GM18505 (cell line): ENCODE data around the gene PLEKHA1.

ENCODE experiments used
- ATAC-seq: cut with Tn5 transposase; IDR thresholded peaks from one replicate; pipeline ENCODE4 v1.9.1; 2021; ENCODE audit not compliant: unreplicated experiment
- POLR2A ChIP-seq: IDR thresholded peaks from 4 replicates; pipeline ENCODE4 v1.6.1; 2011; ENCODE audit warnings: borderline replicate concordance; ENCODE audit not compliant: insufficient read depth, insufficient read length; ENCODE audit errors: extremely low read depth

PLEKHA1 gene

GRCh38 chr10:122338609-122339441 is 35.7 kb upstream of the PLEKHA1 start:
- no peak for TF ChIP-seq POLR2A
- no peak for ATAC-seq

DNA sequence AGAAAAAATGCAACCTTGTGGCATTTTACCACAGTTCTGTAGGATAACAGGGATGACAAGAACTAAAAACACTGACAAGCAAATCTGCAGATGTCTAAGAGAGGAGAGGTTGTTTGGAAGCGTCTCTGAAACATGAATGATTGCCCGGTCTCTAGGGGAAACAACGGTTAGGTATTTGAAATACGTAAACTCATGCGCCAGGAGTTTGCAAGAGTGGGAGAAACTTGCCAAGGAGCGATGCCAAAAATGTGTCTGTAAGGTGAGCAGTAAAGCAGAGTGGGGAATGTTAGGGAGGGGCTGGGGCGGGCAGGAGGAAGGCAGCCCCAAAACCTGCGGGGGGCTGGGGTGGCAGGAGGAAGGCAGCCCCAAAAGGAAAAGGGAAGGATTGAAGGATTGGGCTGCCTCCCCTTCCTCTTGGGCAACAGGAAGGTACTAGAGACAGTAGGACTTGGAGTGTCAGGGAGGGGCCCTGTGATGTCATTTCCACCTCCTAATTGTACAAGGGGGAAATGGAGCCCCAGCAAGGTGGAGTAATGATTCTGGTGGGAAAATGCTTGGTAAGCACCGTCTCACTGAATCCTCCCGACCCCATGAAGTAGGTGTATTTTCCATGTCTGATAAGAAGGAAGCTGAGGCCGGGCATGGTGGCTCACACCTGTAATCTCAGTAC is 33.2 kb upstream of the PLEKHA1 start:
- no peak for ATAC-seq
- TF ChIP-seq POLR2A: no peak

DNA sequence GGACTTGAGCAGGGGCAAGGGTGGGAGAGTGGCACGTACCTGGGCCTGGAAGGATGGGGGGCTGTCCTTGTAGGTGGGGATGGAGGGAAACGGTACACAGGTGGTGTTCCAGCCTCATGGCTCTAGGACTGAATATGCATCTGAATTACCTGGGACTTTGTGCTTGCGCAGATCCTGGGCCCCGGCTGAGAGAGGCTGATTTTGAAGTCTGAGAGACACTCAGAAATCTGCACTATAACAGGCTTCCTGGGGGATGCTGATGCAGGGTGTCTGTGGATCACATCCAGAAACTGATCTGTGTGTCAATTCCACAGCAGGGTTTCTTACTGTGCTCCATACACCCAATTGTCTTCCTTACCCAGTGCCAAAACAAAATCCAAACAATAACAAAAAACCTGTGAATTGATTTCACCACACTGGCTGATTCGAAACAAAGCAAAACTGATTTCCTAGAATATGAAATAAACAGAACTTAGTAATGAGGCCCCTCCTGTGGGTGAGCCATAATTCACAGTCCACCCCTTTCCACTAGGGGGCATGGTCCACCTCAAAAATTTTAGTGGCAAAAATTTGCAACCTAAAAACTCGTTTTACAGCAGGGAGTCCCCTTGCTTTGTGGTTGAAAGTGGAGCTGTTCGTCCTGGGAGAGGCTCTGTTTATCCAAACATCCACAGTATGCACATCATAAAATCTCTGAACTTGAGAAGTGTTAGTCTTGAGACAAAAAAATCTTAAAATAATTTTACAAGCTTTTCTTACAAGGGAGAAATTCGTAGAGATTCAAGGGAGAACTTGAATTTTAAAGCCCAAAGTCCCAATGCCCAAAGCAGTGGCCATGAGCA is 32.0 kb upstream of the PLEKHA1 start:
- no peak for TF ChIP-seq POLR2A
- no peak for ATAC-seq

- no peak for TF ChIP-seq POLR2A
- ATAC-seq: no peak
Observed at GRCh38 chr10:122343135-122343800, 31.2 kb upstream of the PLEKHA1 start.

GRCh38 chr10:122343936-122344335 is 30.6 kb upstream of the PLEKHA1 start:
- no peak for TF ChIP-seq POLR2A
- ATAC-seq: no peak

DNA sequence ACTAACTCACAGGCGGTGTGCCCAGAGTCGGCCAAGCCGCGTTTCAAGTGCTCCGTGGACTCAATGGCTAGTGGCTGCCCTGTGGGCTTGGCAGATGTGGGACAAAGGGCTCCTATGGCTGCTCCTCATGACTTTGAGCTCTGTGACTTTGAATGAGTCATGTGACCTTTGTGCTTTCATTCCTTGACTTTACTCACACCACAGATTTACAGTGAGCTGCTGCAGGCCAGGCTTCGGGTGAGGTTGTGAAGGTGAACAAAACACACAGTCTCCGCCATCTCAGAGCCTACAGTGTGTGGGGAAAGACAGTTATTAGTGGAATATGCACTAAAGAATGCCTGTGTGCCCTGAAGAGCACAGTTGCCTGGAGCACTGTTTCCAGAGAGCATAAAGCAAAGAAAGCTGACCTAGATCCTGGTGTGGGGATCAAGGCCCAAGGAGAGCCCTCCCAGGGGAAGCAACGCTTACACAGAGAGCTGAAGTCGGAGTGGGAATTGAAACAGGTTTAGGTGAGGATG is 29.7 kb upstream of the PLEKHA1 start:
- no peak for TF ChIP-seq POLR2A
- ATAC-seq: no peak

DNA sequence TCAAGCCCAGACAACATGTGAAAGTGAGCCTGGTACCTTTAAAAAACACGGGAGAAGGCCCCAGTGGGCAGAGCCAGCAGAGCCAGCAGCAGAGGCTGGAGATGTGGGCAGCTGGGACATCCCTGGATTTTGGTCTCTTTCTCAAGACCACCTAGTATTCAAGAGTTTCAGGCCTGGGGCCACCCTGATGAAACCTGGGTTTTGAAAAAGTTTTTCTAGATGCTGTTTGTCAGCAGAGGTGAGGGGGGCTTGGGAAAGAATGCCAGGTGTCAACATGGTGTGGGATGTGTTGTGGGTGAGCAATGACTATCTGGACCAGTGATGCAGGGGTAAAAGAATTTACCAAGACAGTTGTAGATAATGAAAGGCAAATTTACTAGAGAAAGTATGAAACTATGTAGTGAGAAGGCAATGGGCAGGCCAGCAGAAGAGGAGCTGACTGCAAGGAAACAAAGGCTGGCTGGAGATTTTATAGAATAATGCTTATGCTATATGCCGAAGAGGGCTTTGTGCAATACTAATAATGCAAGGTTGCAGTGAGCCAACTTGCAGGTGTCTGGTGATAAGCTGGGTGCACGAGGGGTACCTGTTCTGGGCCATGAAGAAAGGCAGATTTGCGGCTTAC is 28.1 kb upstream of the PLEKHA1 start:
- TF ChIP-seq POLR2A: no peak
- ATAC-seq: no peak

DNA sequence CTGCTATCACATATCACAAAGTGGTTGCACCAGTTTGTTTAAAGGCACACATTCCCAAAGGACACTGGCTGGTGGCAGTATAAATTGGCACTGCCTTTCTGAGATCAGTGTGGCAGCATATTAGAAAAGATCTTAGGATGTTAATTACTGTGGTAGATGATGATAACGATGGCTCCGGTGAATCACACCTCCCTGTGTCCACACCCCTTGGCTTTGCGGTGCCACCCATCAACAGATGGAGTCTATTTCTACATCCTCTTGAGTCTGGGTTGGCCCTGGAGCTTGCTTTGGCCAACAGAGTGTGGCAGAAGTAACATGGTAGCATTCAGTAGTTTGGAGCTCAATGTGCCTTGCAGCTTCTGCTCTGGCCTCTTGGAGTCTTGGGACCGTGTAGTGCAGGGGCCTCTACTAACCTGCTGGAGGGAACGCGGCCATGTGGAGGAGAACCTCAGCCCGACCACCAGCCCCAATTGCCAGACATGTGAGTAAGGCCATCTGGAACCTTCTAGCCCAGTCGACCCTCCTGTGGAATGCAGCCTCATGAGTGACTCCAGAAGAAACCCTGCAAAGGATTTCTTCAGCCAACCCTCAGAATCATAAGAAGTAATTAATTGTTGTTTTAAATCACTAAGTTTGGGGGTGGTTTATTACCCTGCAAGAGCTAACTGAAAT is 27.2 kb upstream of the PLEKHA1 start:
- no peak for ATAC-seq
- no peak for TF ChIP-seq POLR2A

- TF ChIP-seq POLR2A: no peak
- no peak for ATAC-seq
Observed at GRCh38 chr10:122348512-122348911, 26.0 kb upstream of the PLEKHA1 start.

DNA sequence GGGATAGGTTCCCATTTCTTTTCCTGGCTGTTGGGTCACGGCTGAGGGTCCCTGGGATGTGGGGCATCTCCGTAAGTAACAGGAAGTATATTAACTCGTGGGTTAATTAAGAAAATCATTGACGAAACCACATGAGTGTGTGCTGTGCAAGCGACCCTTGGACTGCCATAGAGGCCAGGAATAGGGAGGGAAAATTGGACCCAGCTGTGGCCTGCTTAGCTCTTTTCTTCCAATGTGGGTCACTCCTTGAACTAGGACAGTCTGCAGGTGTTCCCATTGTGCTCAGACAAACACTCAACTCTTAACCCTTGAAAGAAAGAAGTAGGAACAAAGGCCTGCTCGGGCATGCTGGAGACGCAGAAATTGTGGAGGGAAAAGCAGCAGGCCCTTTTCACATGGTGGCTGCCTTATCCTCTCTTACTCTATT is 25.6 kb upstream of the PLEKHA1 start:
- TF ChIP-seq POLR2A: no peak
- no peak for ATAC-seq

GRCh38 chr10:122349758-122350369 is 24.6 kb upstream of the PLEKHA1 start:
- ATAC-seq: no peak
- no peak for TF ChIP-seq POLR2A
